Measurements from ENCODE around the gene POU5F1.
"Not testable (repeated sequence)": the region's sequence is repeated elsewhere in the genome, so short reads cannot be mapped to it uniquely, and the experiment has no call there.

The POU5F1 gene

DNA sequence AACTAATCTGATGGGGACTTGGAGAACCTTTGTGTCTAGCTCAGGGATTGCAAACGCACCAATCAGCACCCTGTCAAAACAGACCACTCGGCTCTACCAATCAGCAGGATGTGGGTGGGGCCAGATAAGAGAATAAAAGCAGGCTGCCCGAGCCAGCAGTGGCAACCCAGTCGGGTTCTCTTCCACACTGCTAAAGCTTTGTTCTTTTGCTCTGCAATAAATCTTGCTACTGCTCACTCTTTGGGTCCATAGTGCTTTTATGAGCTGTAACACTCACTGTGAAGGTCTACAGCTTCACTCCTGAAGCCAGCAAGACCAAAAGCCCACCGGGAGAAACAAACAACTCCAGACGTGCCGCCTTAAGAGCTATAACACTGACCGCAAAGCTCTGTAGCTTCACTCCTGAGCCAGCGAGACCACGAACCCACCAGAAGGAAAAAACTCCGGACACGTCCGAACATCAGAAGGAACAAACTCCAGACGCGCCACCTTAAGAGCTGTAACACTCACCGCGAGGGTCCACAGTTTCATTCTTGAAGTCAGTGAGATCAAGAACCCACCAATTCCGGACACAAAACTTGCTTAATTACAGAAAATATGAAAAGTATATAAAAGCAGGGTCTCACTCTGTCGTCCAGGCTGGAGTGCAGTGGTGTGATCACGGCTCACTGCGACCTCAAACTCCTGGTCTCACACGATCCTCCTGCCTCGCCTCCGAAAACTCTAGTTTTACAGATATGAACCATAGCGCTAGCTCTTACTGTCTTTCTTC is 26.0 kb upstream of the POU5F1 start:
- not testable (repeated sequence) for H3K36me3 Mint-ChIP-seq, H3K27me3 Mint-ChIP-seq, H3K9me3 Mint-ChIP-seq
- H3K4me3 Mint-ChIP-seq = peak overlapping the region; percentile 88
- peak overlapping the region; percentile 87 for H3K27ac Mint-ChIP-seq
- H3K4me1 Mint-ChIP-seq = peaks cover 59% of the 10 kb centered on the region

DNA sequence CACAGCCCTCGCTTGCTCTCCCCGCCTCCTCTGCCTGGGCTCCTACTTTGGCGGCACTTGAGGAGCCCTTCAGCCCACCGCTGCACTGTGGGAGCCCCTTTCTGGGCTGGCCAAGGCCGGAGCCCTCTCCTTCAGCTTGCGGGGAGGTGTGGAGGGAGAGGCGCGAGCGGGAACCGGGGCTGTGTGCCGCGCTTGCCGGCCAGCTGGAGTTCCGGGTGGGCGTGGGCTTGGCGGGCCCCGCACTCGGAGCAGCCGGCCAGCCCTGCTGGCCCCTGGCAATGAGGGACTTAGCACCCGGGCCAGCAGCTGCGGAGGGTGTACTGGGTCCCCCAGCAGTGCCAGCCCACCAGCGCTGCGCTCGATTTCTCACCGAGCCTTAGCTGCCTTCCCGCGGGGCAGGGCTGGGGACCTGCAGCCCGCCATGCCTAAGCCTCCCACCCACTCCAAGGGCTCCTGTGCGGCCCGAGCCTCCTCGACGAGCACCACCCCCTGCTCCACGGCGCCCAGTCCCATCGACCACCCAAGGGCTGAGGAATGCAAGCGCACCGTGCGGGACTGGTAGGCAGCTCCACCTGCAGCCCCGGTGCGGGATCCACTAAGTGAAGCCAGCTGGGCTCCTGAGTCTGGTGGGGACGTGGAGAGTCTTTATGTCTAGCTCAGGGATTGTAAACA is 25.0 kb upstream of the POU5F1 start:
- H3K27ac Mint-ChIP-seq, H3K27me3 Mint-ChIP-seq, H3K36me3 Mint-ChIP-seq, H3K4me3 Mint-ChIP-seq, H3K9me3 Mint-ChIP-seq: not testable (repeated sequence)
- peaks cover 51% of the 10 kb centered on the region for H3K4me1 Mint-ChIP-seq

GRCh38 chr6:31194061-31194834 is 23.8 kb upstream of the POU5F1 start:
- Mint-ChIP-seq H3K9me3 (no peaks in the 10 kb centered on the region), H3K27ac (peak overlapping the region; percentile 25), H3K36me3 (no peaks in the 10 kb centered on the region), H3K4me3 (no peak overlapping the region), H3K27me3 (no peaks in the 10 kb centered on the region), H3K4me1 (peaks cover 39% of the 10 kb centered on the region)

DNA sequence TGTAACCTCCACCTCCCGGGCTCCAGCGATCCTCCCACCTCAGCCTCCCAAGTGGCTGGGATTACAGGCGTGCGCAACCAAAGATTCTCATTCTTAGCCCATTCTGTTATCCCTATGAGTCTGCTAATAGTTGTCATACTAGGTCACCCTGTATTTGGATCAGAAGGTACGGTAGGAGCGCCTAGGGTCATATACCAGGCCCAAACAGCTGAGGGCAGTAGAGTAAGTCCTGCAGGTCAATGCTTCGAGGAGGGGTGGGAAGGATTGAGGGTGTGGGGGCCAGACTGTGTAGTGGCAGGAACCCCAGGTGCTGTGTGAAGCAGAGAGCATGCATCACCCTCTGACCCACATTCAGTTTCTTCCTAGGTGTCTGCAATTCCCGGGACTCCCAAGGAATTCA is 22.7 kb upstream of the POU5F1 start:
- no peaks in the 10 kb centered on the region for H3K36me3 Mint-ChIP-seq
- no peaks in the 10 kb centered on the region for H3K27me3 Mint-ChIP-seq
- H3K4me3 Mint-ChIP-seq = no peak overlapping the region
- H3K4me1 Mint-ChIP-seq = peaks cover 32% of the 10 kb centered on the region
- H3K9me3 Mint-ChIP-seq = no peaks in the 10 kb centered on the region
- peak overlapping the region; percentile 72 for H3K27ac Mint-ChIP-seq

- not testable (repeated sequence) for H3K36me3 Mint-ChIP-seq, H3K4me3 Mint-ChIP-seq, H3K9me3 Mint-ChIP-seq, H3K27me3 Mint-ChIP-seq, H3K27ac Mint-ChIP-seq
- peaks cover 28% of the 10 kb centered on the region for H3K4me1 Mint-ChIP-seq
Measured at GRCh38 chr6:31192431-31193105, 22.1 kb upstream of the POU5F1 start.

- H3K27ac Mint-ChIP-seq = no peak overlapping the region
- no peaks in the 10 kb centered on the region for H3K27me3 Mint-ChIP-seq
- no peaks in the 10 kb centered on the region for H3K9me3 Mint-ChIP-seq
- no peaks in the 10 kb centered on the region for H3K36me3 Mint-ChIP-seq
- peaks cover 13% of the 10 kb centered on the region for H3K4me1 Mint-ChIP-seq
- H3K4me3 Mint-ChIP-seq = no peak overlapping the region
Measured at GRCh38 chr6:31190488-31190887, 20.0 kb upstream of the POU5F1 start.

DNA sequence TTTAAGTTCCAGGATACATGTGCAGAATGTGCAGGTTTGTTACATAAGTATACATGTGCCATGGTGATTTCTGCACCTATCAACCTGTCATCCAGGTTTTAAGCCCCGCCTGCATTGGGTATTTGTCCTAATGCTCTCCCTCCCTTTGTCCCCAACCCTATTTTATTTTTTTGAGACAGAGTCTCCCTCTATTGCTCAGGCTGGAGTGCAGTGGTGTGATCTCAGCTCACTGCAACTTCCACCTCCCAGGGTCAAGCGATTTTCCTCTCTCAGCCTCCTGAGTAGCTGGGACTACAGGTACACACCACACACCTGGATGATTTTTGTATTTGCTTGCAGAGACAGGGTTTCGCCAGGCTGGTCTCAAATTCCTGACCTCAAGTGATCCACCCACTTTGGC is 18.7 kb upstream of the POU5F1 start:
- H3K27ac Mint-ChIP-seq, H3K27me3 Mint-ChIP-seq, H3K9me3 Mint-ChIP-seq, H3K4me3 Mint-ChIP-seq, H3K4me1 Mint-ChIP-seq, H3K36me3 Mint-ChIP-seq: not testable (repeated sequence)

- H3K36me3 Mint-ChIP-seq = no peaks in the 10 kb centered on the region
- no peaks in the 10 kb centered on the region for H3K27me3 Mint-ChIP-seq
- no peak overlapping the region for H3K27ac Mint-ChIP-seq
- no peak overlapping the region for H3K4me3 Mint-ChIP-seq
- H3K4me1 Mint-ChIP-seq = no peaks in the 10 kb centered on the region
- no peaks in the 10 kb centered on the region for H3K9me3 Mint-ChIP-seq
Measured at GRCh38 chr6:31187780-31188194, 17.3 kb upstream of the POU5F1 start.

- Mint-ChIP-seq H3K36me3 (no peaks in the 10 kb centered on the region), H3K27ac (no peak overlapping the region)
Measured at GRCh38 chr6:31186052-31186734, 15.7 kb upstream of the POU5F1 start.

DNA sequence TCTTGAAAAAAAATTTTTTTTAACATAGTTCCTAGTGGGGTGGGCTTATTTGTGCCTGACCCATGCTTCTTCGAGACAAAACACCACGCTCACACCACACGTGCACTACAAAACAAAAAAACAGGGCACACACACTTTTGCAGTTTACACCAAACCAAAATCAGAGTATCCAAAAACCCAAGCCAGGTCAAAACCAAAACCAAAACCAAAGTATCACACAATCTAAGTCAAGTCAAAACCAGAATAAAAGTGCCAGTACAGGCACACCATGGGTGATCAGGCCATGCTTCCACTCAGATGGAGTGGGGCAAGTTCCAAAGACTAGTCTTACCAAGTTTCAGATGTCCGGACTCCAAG is 15.2 kb upstream of the POU5F1 start:
- H3K4me3 Mint-ChIP-seq, H3K27ac Mint-ChIP-seq, H3K4me1 Mint-ChIP-seq, H3K27me3 Mint-ChIP-seq, H3K9me3 Mint-ChIP-seq, H3K36me3 Mint-ChIP-seq: not testable (repeated sequence)

More at GRCh38 chr6:31186052-31186734, 15.7 kb upstream of the POU5F1 start:
- H3K4me1 Mint-ChIP-seq = no peaks in the 10 kb centered on the region
- no peaks in the 10 kb centered on the region for H3K27me3 Mint-ChIP-seq
- no peak overlapping the region for H3K4me3 Mint-ChIP-seq
- no peaks in the 10 kb centered on the region for H3K9me3 Mint-ChIP-seq

DNA sequence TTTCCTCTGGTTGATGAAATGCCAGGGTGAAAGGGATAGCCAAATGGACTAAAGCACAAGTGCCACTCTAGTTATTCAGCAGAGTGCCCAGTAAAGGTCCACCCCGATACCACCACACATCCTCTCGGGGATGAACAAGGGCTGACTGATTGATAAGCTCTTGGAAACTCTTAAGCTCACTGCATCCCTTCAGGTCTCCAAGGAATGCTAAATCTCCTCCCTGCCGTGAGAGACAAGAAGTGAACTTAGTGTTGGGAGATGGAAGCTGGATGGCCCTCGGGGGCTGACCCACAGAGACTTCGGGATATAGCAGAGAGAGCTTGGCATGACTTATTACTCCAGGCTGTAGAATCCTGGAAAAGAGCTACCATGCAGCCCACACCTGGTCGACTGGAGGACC is 13.4 kb upstream of the POU5F1 start:
- not testable (repeated sequence) for H3K4me3 Mint-ChIP-seq, H3K27ac Mint-ChIP-seq, H3K27me3 Mint-ChIP-seq, H3K9me3 Mint-ChIP-seq, H3K36me3 Mint-ChIP-seq
- H3K4me1 Mint-ChIP-seq = peaks cover 10% of the 10 kb centered on the region

DNA sequence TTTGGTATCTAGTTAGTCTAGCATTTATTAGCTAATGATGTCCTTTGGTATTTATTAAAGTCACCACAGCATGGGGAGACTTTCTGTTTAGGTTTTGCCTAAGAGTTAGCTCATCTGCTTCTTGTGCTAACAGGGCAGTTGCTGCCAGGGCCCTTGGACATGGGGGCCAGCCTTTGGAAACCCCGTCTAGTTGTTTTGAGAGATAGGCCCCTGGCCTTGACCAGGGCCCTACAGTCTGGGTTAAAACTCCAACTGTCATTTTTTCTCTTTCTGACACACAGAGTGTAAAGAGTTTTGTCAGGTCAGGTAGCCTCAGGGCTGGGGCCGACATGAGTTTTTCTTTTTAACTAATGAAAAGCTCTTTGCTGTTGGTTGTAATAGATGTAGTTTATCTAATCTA is 12.8 kb upstream of the POU5F1 start:
- H3K36me3 Mint-ChIP-seq, H3K27me3 Mint-ChIP-seq, H3K27ac Mint-ChIP-seq, H3K9me3 Mint-ChIP-seq, H3K4me3 Mint-ChIP-seq: not testable (repeated sequence)
- H3K4me1 Mint-ChIP-seq = peaks cover 14% of the 10 kb centered on the region

DNA sequence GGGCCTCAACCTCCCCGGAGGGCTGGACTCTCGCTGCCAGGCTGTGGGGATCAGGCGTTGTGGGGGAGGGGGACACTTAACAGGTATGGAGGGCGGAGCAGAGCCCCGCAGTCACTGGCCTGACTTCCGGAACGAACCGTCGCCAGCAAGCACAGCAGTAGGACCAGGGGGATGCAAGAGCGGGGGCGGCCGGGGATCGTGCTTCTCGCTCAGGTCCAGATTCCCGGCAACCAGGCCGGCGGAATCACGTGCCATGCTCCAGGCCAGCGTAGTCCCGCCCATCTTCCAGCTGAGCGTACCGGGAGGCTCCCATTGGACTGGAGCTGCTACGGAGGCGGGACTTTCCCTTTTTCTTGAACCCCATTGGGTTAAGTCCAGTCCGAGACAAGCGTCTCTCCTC is 10.0 kb upstream of the POU5F1 start:
- no peaks in the 10 kb centered on the region for H3K36me3 Mint-ChIP-seq
- H3K4me1 Mint-ChIP-seq = peaks cover 19% of the 10 kb centered on the region
- H3K9me3 Mint-ChIP-seq = no peaks in the 10 kb centered on the region
- peak overlapping the region; percentile 70 for H3K27ac Mint-ChIP-seq
- no peaks in the 10 kb centered on the region for H3K27me3 Mint-ChIP-seq
- H3K4me3 Mint-ChIP-seq = peak overlapping the region; percentile 90

GRCh38 chr6:31179896-31180295 is 9.4 kb upstream of the POU5F1 start:
- Mint-ChIP-seq H3K4me3 (peak overlapping the region; percentile 90), H3K27ac (no peak overlapping the region), H3K36me3 (no peaks in the 10 kb centered on the region), H3K27me3 (no peaks in the 10 kb centered on the region), H3K9me3 (no peaks in the 10 kb centered on the region), H3K4me1 (peaks cover 19% of the 10 kb centered on the region)

DNA sequence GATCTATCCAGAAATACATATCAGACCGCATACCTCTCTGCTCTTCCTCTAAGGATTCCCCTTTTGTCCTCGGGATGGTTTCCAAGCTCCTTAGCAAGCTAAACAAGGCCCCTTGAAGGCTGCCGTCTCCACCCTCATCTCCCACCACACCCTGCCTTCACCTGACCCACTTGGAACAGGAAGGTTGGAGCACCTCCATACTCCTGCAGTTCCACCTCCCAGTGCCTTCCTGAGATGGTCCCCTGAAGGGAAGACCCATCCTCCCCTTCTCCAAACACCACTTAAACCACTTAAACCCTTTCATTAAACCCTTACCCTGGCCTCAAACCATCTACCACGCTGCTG is 8.5 kb upstream of the POU5F1 start:
- no peak overlapping the region for H3K27ac Mint-ChIP-seq

More for the DNA sequence above, 8.5 kb upstream of the POU5F1 start:
- H3K4me3 Mint-ChIP-seq = no peak overlapping the region
- peaks cover 19% of the 10 kb centered on the region for H3K4me1 Mint-ChIP-seq
- H3K9me3 Mint-ChIP-seq = no peaks in the 10 kb centered on the region
- H3K27me3 Mint-ChIP-seq = no peaks in the 10 kb centered on the region
- H3K36me3 Mint-ChIP-seq = no peaks in the 10 kb centered on the region
